IPS-NIHi7 (cell line): ENCODE results near the gene SPATA17.

Experiments
- DNase-seq: peaks from one replicate; pipeline ENCODE4 v3.0.0; 2012; ENCODE audit warnings: mixed read lengths; ENCODE audit errors: extremely low spot score

Gene SPATA17

DNA sequence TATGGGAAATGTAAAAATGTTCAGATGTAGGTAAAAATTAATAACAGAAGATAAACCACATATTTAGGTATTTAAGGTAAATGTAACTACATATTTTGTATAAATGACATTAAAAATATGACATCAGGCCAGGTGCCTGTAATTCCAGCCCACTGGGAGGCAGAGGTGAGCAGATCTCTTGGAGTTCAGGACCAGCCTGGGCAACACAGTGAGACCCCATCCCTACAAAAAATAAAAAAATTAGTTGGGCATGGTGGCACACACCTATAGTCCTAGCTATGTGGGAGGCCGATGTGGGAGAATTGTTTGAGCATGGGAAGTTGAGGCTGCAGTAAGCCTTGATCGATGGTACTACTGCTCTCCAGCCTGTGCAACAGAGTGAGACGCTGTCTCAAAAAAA, 216.5 kb downstream of the SPATA17 start:
- no peak for DNase-seq

DNA sequence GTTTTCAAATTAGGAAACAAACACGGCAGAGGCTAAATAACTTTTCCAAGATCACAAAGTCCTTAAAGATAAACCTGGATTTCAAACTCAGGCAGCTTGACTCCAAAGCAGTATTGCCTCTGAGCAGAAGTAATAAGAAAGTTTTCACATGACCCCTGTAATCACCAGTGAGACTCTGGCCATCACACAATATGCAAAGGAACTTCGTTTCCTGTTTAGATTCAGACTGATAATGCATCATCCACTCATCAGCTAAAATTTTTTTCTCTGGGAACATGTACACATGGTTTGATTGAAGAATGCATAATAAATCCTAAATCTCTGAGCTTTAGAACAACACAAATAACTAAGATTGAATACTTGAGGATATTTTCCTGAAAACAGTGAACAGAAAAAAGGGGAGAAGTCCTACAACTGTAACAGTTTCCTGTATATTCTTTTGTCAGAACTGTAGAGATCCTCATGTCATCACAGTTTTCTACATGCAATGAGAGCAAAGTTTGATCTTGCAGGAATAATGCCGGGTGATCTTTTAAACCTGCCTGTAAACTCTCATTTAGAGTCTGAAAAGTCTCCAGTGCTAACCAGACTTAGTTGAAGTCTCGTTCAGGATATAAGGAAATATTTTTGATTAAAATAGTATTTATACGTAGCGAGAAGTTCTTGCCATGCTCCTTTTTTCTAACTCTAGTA, 225.3 kb downstream of the SPATA17 start:
- DNase-seq = no peak

DNA sequence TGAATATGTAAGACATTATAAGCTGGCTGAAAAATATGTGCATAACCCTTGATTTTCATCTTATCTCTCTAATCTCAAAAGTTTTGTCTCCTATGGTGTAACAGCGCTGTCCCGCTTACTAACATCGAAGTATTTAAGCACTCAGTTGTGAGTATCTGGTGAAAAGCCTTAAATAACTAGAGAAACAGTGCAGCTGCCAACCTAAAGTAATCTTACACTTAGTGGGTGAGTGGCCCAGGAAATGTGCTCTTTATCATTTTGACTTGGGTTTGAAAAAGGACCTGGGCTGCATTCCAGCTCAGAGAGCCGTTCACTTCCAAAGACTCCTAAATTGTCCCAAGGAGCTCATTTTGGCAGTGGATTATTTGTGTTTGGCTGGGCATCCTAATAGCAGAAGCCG, 225.9 kb downstream of the SPATA17 start:
- no peak for DNase-seq

DNA sequence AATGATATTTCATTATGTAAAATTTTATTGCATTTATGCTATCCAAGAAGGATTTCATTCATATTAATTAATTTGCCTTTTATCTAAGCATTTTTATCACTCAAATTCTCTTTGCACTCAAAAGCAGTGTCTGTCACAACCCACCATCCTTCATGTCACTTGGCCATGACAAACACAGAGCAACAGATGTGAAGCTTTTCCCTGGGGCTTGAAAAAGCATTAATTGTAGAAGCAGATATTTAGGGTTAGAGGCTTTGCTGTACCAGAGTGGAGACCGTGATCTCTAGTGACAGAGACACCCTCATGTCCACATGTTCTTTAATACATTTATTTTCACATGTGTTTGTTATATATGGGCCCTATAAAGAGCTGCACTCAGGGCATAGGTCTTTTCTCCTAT, 230.5 kb downstream of the SPATA17 start:
- DNase-seq = no peak

DNA sequence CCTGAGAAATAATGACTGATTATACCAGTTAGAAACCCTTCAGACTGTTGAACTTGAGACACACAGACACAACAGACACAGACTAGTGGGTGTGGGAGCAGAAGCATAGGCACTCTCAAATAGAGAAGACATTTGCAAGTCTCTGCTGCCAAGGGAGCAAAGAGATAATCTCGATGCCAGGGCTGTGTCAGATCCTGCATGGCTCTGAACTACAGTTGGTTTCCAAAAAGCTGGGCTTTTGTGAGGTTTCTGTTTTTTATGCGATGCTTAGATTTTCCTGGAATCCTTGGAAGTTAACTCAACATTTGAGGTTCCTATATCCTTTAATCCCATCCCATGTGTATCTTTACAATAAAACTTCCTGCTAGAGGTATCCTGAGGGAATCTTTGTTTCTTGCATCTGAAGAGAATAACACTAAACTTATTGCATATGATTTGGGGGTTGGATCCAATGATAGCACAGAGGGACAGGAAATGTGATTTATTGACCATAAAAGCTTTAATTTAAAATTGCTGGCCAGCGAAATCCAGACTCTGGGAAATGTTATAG, 236.4 kb downstream of the SPATA17 start:
- DNase-seq = no peak

DNA sequence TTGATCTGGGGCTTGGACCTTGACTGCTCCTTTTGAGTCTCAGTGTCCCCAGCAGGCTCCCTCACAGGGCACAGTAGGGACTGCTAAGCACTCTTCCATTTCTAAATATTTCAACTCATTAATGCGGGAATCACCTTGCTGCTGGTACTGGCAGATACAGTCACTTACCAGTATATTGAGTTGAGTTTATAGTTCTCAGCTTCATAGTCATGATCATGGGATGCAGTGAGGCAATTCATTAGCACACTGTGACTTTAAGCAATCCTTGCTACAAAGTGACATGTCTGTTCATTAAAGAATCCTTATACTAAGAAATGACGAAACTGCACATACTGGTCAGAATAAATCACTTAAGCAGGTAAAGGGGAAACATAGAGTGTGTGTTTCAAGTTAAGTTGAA, 240.8 kb downstream of the SPATA17 start:
- DNase-seq = no peak

DNA sequence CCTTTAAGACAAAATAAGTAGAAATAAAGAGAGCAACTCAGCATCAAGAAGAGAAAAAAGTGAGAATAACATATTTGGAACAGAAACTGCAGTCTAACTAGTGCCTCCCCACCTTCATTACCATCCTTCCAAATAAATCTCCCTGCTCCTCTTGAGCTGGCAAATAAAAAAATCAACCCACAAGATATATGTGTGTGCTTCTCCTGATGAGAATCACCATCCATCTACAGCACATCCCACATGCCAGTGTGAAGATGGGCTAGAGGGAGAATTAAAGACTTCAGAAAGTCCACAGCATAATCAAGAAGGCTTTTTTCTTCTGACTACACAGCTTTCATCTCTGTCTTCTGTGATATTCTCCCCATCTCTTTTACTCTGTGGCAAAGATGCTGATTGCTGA, 244.1 kb downstream of the SPATA17 start:
- no peak for DNase-seq

DNA sequence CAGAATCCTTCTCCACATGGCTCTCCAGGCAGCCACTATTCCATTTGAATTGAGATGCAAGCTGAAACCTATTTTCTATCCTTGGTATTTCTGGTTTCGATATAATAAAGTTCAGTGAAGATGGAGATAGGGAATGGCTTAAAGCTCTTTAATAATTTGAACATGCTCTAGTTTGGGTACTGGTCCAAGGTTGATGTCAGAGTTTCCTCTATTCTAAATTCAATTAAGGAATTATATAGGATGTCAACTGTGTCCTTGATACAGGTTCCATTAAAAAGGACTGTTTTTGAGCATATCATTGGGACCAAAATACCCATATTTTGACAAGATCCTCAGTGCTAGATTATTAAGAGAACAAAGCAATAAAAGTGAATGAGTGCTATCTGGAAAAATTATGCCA, 245.3 kb downstream of the SPATA17 start:
- DNase-seq = no peak

DNA sequence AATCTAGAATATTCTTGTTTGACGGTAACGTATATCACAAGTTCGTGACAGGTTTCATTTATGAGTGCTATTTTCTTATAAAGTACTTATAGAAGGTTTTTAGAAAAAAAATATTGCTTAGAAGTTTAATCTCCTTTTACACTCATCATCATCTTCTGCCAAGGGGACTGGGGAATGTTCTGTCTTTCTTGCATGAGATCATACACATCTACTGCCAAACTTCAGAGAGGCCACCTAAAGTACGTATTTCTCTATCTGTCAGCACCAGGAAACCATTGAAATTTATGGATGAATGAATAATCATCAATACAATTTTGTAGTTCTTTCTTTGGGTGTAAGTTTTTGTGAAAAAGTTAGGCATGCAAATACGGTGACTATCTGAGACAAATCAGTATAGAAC, 245.8 kb downstream of the SPATA17 start:
- DNase-seq = no peak

DNA sequence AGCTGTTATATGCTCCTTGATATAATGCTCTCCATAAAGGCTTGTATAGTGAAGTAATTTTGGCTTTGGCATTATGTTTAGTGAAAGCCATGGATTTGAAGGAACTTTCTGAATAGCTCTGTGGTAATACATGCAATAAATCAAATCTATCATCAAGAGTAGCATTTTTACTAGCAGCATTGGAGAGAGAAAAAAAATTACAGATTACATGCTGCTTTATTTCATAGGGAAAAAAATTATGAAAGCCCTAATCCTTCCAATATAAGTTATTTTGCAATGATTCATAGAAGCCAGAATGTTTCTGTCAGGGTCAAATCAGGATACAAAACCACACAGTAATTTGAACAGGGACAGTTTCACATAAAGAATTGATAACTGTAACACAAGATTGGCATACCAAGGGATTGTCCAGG, 250.0 kb downstream of the SPATA17 start:
- no peak for DNase-seq

DNA sequence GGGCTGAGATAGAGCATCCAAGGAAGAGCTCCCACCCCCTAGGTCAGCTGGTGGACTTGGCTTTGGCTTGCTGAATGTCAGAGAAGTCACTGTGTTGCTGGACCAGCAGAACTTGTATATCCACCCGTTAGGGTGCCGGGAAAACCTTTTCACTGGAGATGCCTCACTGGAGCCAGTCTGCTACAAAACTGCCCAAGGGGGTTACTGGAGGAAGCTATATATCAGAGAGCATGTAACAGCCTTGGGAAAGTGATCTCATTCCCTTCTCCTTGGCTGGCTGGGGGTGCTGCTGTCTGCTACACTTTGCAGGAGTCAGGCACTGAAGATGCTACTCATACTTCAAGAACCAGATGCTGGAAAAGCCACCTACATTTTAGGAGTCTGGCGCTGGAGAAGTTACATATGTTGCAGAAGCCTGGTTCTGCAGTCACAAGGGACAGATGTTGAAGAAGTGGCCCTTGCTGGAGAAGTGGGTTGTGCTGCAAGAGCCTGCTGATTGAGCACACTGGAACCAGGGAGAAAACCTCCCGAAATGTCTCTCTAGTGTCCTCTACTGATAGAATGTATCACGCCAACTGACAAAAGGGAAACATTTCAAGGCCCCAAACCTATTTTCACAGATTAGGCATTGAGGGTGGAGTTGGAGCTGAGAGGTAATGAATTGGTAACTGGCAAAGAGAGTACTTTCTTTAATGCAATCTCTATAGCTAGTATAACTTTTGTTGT, 250.6 kb downstream of the SPATA17 start:
- DNase-seq = peak; percentile 26

DNA sequence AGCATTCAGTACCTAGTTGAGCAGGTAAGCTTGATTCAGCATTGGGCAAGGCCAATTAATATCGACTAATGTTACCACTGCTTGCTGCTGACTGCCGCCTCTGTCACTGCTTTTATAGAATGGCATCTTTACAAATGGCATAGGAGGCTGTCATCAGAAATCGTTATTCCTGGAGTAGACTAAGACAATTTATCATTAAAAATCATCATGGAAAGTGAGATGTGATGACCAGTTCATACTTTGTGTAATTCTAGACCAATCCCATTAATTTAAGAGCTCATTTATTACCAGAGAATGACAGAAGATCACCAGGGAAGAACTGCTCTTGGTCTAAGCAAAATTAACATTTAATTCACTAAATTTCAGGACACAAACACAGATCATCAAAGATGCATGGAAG, 254.0 kb downstream of the SPATA17 start:
- no peak for DNase-seq

DNA sequence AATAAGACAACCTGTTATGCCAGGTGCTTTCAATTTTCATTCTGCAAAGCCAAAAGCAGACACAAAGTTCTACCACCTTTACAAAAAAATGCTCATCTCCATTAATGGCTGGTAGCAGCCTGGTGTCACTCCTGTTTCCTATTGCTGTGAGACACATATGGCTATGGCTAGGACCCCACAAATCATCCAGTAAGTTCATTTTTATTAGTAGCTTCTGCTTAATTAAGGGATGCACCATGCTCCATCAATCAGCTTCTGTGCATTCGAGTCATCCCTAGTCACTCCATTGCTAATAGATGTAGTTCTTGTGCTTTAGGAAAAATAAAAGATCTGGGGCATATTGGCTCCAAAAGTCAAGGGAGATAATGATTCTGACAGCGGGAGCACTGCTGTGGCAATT, 257.2 kb downstream of the SPATA17 start:
- no peak for DNase-seq

DNA sequence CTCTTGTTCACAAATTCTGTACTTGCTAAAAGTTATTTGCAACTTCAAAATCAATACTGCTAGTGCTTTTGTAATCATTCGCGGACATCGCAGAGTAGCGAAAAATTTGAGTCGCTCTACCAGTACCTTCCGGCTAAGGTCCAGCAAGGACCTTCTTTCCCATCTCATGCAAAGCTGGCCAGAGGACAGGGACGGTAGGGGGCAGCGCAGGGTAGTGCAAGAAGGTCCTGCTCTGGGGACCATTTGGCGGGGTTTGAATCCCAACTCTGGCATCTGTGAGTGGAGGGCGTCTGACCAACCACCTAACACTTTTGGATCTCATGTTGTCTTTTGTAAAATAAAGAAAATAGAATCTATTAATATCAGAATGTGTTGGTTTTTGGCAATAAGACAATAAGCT, 258.3 kb downstream of the SPATA17 start:
- DNase-seq = peak; percentile 78

DNA sequence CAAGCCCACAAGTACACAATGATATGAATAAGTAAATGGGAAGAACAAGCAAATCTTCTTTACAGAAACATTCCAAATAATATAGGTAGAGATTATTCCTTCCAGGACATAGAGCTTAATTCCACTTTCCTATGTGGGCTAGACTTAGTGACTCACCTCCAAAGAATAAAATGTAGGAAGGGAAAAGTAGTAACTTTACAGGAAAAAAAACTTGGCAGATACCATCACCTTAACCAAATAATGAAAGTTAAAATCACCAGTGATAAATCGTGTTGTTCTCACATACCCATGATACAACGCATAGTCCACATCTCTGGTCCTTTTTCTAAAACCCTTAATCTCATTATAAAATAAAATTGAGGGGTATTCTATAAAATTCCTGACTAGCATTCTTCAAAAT, 260.8 kb downstream of the SPATA17 start:
- DNase-seq = no peak

DNA sequence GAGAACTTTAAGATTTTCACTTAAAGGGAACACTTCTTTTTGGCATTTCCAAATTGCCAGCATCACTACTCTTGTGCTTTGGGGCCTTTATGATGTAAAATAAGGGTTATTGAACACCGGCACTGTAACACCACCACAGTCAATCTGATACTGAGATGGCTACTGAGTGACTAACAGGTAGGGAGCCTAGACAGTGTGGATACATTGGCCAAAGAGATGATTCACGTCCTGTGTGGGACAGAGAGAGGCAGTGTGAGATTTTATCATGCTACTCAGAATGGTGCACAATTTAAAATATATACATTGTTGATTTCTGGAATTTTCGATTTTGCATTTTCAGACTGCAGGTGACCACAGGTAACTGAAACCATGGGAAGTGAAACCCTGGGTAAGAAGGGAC, 261.6 kb downstream of the SPATA17 start:
- no peak for DNase-seq

DNA sequence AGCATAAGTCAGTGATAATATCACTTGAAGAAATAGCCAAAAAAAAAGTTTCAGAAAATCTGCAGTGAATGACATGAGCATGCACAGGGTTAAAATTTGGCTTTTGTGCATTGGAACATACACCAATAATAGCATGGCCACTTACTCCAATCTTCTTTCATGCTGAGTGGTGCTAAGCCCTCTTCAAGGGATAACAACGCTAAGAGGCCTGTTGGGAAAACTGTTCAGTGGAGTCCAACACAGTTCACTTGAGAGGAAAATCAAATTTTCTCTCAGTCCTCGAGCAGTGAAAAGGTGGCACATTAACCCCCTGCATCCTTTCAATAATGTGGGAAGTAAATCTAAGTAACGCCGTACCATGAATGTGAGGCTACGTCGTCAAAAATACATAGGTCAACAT, 264.7 kb downstream of the SPATA17 start:
- DNase-seq = no peak

DNA sequence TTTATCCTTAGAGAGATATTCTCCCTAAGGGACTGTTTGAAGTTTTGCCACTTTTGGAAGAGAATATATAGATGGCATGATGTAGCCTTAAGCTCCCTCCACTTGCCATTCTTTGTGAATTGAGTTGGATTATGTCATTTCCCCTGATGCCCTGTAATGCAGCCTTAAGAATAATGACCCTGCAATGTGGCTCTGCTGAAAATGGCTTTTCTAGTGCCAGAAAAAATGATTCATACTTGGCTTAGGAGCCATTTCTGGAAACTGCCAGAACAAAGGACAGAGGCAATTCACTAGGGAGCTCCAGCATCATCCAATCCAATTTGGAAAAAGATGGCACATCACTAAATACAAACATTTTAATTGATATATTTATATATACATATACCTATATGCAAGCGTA, 265.3 kb downstream of the SPATA17 start:
- no peak for DNase-seq

DNA sequence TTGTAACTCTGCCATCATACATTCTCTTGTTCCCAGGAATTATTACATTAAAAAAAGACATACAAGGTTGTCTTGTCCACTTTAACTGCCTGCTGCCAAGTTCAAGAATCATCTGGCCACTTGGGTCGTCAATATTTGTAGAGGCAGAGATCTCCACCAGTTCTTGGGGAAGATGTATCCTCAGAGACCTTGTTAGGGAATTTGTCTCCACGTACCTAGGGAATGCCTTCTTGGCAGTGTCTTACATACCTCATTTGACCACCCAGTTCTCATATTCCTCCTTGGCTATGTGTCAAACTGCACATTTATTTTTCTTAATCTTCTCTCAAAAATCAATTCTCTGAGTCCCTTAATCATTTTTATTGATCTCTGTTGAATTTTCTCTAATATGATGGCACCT, 266.0 kb downstream of the SPATA17 start:
- DNase-seq = no peak

DNA sequence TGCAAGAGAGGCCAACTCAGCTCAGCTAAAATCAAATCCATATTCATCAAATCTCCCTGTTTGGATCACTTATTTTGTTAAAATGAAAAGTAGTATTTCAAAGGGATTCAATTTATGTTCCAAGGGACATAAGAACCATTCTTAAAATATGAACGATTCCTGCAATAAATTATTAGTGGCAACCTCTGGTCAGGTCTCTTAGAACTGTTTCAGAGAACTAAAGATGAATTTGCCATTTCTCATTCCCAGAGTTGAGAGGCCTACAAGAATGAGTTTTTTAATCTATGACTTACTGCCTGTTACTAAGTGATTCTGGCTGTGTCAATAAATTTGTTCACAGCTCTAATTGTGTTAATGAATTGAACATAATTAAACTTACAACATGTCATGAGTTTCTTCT, 268.5 kb downstream of the SPATA17 start:
- DNase-seq = no peak

DNA sequence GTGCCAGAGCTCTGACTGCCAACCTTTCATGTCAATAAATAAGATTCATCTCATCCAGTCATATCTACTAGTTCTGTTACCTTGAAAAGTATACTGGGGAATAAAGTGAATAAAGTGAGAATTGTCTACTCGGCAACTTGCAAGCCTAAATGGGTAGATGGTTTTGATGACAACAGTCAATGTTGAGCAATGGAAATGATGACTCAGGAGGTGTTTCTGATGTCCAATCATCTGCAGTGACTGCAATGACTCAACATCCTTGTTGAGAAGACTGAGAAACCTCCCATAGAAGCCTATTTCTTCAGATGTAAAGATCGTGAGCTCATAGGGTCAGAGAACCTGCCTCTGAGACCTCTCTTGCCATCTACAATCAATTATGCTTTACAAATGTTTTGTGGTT, 276.4 kb downstream of the SPATA17 start:
- DNase-seq = no peak

DNA sequence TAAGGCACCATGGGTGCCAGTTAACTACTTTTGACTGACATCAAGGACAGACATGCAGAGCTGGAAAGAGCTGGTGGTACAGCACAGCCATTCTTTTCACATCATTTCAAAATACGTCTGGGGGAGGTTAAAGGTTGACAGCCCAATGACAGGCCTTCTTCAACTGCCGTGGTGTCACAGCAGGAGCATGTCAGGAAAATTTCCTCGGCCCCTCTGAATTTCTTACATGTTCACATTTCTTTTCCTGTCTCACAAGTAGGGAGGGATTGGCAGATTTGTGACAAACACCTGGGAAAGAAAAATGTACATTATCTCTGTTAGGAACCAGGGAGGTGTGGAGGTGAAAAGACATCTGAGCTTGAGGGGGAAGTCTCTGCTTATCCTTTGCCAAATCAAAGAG, 279.1 kb downstream of the SPATA17 start:
- DNase-seq = no peak

DNA sequence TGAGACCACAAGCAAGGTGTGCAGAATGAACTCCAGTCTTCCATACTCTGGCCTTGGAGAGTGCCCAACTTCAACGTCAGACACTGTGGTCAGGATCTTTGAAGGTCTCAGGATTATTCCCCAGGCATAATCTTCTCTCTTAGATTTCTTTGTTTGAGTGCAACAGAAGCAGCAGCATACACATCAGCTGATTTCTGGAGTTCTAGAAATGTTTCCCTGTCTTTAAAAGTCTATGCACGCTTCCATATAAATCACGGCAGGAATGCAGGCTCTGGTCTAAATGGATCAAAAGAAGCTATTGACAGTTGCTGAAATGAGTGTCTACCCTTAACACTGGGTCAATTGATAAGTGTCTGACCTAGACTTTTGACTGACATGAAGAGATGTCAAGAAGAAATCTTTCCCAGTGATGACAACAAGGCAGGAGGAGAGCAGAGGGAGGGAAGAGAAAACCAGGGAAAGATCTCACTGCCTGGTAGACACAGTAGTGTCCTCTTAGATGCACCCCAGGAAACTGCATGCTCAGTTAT, 279.7 kb downstream of the SPATA17 start:
- no peak for DNase-seq
